NCI-H748 treated with DMSO at 0.1 percent for 48 hours (cell line): ENCODE results near the gene MGAT4B.
"Not testable (repeated sequence)": the region's sequence is repeated elsewhere in the genome, so short reads cannot be mapped to it uniquely, and the experiment has no call there.

Experiments used
- DNase-seq: peaks from one replicate; lab custom pipeline; 2025; lab: John Stamatoyannopoulos, UW

The MGAT4B gene

DNA sequence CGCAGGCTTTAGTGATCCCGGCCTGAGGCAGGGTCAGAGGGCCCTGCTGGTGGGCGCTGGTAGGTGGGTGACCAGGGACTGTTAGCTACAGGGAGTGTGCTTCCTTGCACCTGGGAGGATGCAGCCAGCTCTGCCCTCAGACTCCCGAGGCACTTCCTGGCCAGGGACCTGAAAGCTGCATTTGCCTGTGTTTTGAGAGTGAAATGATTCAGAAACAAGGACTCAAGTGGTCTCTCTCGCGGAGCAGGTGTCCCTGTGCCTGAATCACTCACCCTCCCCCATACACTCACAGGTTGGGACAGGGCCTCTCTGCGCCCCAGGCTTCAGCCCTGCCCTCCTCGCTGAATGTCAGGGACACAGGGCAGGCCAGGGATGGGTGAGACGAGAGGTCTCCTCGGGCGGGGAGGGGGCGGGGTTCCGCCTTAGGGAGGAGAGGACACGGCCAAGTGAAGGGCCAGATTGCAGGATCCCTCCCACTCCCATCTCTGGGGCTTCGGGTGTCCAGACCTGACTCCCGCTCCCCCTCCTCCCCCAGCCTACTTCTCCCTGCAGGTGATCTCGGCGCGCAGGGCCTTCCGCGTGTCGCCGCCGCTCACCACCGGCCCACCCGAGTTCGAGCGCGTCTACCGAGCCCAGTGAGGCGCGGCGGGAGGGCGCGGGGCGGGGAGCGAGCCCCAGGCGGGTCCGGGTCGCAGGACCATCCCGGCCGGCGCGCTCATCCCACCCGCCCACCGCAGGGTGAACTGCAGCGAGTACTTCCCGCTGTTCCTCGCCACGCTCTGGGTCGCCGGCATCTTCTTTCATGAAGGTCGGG lies 11.4 kb downstream of the MGAT4B start:
- peak; percentile 20 for DNase-seq

DNA sequence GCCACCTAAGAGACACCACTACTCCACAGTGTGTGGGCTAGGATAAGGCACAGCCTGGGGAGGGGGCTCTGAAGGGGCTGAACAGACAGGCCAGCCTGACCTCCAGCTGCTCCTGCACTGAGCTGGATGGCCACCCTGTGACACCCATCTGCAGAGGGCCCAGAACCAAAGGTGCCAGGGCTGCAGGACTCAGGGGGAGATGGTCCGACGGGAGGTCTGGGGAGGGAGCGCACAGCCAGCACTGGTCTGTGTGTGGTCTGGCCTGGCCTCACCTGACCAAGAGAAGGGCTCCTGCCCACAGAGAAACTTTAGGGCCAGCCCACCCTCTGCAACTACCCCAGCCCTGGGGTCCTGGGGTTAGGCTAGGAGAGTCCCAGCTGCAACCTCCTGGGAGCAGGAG lies 12.1 kb downstream of the MGAT4B start:
- no peak for DNase-seq

DNA sequence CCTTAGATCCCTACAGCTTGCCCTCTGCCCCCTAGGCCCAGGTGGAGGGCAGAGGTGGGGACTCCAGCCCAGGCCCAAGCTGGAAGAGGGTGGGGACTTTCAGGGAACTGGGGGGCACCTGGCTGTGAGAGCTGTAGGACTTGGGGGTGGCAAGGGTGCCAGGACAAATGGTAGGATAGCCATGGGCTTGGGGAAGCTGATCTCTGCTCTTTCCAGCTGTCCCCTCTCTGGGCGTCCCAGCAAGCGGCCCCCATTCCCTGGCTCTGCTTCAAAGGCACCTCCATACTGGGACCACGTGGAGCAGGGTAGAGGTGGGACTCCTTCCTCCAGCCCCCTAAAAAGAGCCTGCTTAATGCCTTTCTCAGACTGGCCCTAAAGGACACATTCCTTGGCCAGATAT lies 12.5 kb downstream of the MGAT4B start:
- DNase-seq, result no peak

DNA sequence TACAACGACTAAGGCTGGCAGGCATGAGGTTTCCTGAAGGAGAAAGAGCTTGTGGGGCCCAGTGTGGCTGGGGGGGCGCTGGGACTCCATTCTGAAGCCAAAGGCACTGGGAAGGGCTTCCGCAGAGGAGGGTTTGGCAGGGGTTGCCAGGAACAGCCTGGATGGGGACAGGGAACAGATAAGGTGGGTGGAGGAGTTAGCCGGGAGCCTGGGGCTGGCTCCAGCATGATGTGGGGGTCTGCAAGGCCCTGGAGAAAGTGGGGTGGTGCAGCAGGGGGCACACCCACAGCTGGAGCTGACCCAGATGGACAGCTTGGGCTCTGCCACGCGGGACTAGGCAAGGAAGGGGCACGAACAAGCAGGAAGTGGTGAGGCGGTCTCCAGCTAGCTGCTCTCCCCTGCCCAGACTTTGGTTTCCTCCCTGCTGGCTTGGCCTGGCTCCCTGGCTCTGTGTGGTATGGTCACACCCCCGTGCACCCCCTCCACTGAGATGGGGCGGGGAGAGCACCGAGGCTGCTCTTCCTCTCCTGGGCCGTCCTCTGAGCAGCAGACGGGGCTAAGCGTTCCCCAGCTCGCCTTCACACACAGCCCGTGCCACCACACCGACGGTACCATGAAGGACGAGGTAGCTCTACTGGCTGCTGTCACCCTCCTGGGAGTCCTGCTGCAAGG lies 13.1 kb downstream of the MGAT4B start, which contains the start of gene LTC4S:
LTC4S (plus strand) TSS at position 519 of the 672 bp plus-strand sequence; CDS start at position 614, 95 bp downstream.
- DNase-seq, result no peak

DNA sequence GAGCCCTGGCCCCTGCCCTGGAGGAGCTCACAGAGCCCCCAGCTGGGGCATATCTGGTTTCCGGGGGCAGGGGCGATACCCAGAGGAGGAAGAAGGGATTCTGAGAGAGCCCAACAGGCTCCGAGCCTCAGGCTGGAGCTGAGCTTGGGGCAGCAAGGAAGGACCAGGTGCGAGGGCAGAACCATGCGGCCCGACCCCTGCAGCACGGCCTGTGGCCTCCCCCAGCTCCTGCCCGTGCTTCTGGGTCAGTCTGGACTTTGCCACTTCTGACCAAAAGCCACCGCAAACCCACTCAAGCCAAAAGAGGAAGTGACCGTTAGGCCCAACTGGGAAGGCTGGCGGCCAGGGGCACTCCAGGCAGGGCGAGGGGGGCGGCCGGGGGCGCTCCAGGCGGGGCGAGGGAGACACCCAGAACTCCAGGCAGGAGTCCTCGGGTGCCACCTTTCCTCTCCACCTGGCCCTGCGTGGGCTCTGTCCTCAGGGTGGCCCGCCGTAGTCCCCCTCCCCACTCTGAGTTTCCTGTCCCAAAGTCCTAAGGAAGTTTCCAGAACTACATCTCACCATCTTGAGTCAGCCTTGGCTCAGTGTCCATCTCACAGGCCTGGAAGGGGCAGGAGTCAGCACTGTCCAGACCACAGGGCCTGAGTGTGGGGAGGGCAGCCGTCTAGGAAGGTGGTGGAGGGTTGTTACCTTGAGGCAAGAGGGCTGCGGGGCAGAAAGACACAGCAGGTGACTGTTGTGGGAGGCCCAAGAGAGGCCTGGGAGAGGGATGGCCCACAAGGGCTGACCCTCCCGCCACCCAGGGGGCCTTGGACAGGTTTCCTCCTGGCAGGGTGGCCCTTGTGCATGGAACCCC lies 13.8 kb downstream of the MGAT4B start:
- no peak for DNase-seq

DNA sequence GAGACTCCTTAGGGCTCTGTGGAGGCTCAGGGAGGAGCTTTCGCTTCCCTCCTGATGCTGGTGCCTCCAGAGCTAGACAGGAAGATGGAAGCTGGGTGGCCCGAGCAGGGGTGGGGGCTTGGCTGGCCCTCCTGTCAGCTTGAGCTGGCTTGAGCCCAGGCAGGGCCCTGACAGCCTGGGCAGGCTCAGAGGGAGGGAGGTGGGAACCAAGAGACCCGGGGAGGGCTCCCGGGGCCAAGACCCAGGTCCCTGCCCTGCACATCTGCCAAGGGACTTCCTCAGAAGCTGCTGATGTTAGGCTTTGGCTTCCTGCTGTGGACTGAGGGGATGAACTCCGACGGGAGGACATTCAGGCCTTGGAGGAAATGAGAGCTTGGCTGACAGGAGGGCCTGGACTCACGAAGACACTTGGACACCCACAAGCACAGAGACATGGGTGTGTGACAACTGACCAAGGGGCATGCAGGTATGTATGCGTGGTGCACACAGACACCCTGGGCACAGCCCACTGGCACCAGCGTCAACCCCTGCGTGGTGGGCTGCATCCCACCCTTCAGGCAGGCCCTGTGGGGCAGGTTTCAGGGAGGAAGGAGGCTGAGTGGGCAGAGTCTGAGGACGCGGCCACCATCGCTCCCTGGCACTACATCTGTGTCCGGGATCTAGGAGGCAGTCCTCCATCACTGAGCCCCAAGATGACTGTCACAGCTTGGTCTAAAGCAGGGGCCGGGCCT lies 14.6 kb downstream of the MGAT4B start:
- no peak for DNase-seq

DNA sequence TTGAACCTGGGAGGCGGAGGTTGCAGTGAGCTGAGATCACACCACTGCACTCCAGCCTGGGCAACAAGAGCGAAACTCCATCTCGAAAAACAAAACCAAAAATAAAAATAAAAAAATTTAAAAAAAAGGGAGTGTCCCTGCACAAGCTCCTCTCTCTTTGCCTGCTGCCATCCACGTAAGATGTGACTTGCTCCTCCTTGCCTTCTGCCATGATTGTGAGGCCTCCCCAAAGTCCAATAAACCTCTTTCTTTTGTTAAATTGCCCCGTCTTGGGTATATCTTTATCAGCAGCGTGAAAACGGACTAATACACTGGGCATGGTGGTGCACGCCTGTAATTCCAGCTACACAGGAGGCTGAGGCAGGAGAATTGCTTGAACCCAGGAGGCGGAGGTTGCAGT lies 17.4 kb downstream of the MGAT4B start:
- DNase-seq, result not testable (repeated sequence)

DNA sequence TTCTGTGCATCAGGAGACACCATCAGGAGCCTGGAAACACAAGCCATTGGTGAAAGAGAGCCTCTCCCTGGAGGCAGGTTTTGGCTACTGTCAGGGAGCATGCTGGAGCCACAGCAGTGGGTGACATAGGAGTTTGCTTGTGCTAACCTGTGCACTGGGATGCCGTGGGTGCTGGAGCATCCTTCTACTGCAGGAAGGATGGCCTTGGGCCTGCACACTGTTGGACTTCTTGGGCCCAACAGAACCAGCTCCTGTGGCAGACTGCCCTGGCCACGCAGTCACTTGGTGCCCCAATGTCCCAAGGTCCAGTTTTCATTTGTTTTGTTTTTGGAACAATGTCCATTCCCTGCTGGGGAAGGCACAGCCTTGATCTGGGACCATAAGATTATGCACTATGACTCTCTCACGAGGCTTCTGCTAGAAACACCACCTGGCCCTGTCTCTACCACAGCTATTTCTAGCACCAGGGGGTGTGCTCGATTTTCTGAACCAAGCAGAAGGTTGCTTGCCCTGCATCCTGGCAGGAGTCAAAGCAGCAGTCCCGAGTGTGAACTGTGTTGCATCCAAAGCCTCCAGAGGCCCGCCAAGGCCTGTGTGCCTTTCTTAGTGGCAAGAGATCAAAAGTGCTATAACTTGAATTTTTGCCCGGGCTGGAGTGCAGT lies 18.3 kb downstream of the MGAT4B start:
- DNase-seq, result no peak

DNA sequence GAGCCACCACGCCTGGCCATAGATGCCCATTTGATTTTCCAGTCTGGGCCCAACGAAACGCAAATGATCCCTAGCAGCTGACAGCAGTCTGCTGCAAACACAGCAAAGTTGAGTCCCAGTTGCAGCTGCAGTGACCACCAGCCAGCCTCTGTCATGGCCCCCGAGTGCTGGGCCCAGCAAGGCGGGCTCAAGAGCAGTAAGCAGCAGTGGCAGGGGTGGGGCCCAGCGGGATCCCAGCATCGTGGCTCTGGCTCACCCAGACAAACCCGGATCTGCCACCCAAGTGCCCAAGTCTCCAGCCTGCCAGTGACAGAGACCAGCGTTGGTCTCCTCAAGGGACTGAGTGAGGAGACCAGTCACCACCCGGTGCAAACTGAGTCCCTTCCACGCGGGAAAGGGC lies 19.8 kb downstream of the MGAT4B start:
- DNase-seq, result no peak

DNA sequence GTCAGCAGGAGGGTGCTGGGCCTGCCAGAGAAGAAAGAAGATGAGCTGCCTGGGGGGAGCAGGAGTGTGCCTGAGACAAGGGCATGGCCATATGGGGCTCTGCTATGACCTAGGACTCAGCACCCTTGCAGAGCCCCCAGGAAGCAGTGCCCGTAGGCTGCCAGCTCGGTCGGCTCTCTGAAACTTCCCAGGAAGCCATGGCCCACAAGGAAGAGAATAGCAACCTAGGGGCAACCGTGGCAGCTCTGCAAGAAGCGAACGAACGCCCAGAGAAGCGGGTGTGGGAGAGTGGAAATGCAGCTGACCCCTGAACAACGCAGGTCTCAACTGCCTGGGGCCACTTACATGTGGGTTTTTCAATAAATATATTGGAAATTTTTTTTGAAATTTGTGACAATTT lies 23.5 kb downstream of the MGAT4B start:
- DNase-seq, result no peak

DNA sequence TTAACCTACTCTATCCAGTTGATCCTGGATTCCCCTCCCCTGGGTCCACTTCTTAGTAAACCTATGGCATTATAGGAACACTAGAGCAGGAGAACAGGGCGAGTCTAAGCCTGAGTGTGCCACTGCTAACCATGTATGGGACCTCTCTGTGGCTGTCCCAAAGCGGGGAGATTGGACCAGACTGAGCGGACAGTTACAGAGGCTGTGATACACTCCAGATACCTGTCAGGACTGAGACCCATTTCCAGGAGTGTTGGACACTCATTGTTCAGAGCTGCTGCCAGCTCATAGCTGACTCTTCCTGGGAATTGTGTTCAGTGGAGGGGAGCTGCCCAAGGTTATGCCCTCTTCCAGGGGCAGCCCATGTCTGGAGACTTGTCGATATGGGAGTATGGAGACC lies 24.8 kb downstream of the MGAT4B start:
- DNase-seq, result no peak

DNA sequence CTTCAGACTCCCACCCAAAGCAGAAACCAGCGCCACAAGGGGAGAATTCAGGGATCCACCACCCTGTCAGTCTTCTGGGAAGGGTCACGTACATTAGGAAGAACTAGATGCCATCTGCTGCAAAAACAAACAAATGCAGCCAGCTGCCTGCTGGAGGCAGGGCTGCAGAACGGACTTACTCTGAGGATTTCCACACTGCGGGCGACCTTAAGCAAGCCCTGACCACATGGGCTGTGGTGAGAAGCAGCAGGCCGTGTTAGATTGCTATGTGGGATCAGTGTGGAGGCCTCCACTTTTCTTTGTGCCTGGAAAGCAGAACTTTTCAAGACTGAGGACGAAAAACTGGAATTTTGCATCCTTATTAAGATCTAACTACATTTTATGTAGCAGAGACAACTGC lies 26.3 kb downstream of the MGAT4B start:
- no peak for DNase-seq

DNA sequence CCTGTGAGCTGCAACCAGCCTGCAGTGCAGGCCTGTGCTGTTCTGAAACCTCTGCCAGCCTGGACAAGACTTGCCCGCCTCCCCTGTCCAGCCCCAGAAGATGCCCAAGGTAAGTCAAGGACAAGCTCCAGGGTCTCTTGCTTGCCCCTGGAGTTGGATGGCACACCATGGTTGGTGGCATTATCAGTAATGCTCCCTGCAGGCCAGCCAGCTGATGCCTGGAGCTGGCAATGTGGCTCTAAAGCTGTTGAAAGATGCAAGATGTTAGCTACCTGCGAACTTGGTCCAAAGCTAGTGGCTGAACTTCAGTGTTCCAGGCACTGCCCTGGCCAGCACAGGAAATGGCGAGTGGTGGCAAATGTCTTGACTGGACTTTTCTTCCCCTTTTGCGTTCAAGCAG lies 26.8 kb downstream of the MGAT4B start:
- no peak for DNase-seq

DNA sequence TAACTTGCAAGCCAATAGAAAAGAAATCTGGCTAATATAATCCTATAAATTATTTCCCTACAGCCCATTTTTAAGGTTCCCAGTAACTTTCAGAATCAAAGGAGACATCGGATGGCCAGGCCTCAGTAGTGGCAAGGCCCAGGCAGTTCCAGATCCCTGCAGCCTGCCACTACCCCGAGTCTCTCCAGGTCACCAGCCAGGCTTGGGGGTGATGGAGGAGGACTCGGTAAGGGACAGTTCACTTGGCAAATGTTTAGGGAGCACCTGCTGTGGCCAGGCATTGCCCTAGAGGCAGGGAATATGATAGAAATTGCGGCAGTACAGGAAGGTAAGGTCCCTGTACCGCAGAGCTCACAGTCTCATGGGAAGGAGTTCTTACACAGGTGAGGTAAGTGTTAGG lies 28.1 kb downstream of the MGAT4B start:
- DNase-seq, result no peak

DNA sequence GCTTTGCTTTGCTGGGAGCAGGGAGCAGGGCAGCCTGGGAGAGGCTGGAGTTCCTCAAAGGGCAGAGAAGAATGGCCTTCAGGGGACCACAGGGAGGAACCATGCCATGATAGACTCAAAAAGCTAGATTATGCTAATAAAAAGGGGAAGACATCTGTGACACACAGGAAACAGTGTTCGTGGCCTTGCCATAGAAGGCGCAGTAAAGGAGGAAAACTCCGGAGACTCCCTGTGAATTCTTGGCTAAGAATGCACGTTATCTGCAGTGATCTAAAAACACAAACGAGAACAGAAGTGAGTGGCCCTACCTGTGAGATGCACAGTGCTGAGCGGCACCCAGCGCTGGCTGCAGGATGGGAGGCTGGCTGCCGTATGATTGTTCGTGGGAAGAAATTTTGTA lies 28.8 kb downstream of the MGAT4B start:
- DNase-seq, result no peak

DNA sequence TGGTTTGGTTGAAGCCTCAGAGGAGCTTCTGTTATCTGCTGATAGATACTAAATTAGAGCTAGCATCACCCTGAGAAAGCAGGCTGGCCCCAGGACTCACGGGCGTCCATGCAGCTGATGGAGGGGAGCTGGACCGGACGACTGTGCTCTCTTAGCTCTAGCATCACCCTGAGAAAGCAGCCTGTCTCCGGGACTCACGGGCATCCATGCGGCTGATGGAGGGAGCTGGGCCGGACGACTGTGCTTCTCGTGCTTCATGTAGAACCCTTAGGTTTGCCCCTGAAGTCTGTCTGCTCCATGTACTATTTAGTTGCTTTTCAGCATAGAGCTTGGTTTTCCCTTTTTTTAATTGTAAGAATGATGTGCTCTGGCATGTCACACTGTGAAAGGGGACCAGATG lies 29.2 kb downstream of the MGAT4B start:
- no peak for DNase-seq

DNA sequence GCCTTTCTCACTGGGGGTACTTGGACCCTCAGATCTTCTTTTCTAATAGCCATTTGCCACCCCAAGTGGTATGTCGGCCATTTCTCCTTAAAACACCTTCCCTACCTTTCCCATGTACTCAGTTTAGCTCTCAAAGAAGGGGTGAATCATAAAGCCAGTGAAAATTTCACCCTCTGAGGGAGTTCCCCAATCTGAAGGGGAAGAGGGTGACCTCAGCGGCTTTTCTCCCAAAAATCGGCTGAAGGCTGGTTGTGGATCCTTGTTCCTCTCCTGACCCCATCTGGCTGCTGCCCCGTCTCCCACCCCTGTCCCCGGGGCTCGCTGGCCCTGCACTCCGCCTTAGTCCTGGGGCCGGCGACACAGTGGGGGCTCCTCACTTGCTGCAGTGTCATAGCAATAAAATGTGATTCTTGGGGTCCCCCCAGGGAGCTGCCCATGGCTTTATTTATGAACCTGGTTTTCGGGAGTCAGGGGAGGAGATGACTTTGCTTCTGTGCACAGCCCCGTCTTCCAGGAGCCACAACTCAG lies 30.2 kb downstream of the MGAT4B start:
- no peak for DNase-seq

DNA sequence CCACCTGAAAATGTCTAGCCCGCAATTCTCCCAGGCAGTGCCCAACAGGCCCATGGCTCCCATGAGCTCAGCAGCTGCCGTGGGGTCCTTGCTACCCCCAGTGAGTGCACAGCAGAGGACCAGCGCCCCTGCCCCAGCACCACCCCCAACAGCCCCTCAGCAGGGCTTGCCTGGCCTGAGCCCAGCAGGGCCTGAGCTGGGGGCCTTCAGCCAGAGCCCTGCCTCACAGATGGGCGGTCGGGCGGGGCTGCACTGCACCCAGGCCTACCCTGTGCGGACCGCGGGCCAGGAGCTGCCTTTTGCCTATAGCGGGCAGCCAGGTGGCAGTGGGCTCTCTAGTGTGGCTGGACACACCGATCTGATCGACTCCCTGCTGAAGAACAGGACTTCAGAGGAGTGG lies 32.2 kb downstream of the MGAT4B start:
- DNase-seq, result no peak

DNA sequence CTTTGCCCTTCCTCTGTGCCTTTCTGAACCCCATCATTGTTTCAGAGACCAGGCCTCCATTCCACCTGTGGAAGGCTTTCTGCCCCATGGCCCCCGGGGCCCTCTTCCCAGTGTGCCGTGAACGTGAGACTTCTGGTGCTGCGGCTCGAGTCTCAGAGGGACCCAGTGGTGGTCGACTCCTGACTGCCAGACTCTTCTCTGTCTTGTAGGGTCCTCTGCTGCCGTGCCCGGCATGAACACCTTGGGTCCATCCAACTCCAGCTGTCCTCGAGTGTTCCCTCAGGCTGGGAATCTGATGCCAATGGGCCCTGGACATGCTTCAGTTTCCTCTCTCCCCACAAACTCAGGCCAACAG lies 33.0 kb downstream of the MGAT4B start:
- DNase-seq, result no peak

DNA sequence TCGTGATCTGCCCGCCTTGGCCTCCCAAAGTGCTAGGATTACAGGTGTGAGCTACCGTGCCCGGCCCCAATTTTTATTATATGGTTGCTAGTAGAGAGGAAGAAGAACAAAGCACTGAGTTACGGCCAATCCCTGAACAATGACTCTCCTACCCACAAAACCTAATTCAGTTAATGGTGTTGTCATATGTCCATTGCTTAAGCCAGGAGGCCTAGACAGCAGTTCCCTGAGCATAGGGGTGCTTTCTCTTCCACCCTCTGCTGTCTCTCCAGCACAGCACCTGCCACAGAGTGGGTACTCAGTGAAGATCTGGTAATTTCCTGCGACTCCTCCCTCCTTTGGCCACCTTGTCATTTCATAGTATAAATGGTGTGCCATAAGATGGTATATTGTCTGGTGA lies 34.3 kb downstream of the MGAT4B start:
- DNase-seq, result no peak

DNA sequence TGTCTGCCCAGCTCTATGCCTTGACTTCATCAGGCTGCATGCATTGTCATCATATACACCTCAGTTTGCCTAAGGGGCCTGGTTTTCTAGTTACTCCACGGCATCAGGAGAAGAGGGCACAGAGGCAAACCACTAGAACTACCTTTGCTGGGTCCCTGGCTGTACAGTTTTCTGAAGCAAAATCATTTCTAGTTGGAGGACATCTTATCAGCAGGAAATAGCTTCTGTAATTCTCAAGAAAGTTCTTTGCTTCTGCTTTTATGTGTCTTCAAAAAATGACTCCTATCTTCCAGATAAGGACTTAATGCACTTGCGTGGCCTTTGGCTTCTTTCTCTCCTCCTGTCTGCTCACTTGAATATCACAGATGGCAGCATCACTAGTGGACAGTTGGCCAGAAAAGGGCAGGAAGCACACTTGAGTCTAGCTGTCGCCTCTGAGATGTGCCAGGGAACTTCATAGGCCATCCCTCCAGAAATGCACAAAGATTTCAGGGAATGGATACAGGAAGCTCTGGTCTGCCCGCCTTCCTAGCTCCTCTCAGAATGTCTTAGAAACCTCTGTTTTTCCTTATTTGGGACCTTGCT lies 35.3 kb downstream of the MGAT4B start:
- no peak for DNase-seq
